ENCODE data around the gene INSM2. TPM values are rescaled to one million over a fixed set of nuclear protein-coding genes. Genes with fewer than 3 reads are reported as not detected.

INSM2 gene
- polyA plus RNA-seq, 1 donor (not counting 4 experiments of a cell fraction or from before 2014, with no cell fraction given), result not detected

- FAIRE-seq, result no peak
- H3K9ac ChIP-seq (ENCODE audit: control insufficient read depth, extremely low read depth, insufficient read depth, low read length), result no peak overlapping the region
Observed at GRCh38 chr14:35526962-35527361, 7.0 kb upstream of the INSM2 start.

GRCh38 chr14:35531960-35532747, 1.8 kb upstream of the INSM2 start:
- H3K4me2 ChIP-seq (ENCODE audit: control insufficient read depth, extremely low read depth, insufficient read depth, low read depth, low read length), result no peak overlapping the region
- H3K27me3 ChIP-seq (ENCODE audit: control insufficient read depth, extremely low read depth, insufficient read depth, low read length), result peaks cover 60% of the 10 kb centered on the region
- TF ChIP-seq EZH2 (IDR thresholded peaks at IDR 0.05; ENCODE audit: low read length), result peak; percentile 47
- TF ChIP-seq CTCF (optimal IDR thresholded peaks at IDR 0.05 in 1 of 3, IDR thresholded peaks at IDR 0.05 in 1 of 3, conservative IDR thresholded peaks at IDR 0.05 in 1 of 3; ENCODE audit: extremely low read depth in 1 of 3, insufficient read depth in 2 of 3, low read length in 3 of 3), result no peak
- H3K9me3 ChIP-seq (ENCODE audit: control insufficient read depth, low read depth, low read length), result no peaks in the 10 kb centered on the region
- no peak overlapping the region for H3K4me3 ChIP-seq (ENCODE audit: control insufficient read depth in 2 of 3, extremely low read depth in 1 of 3, insufficient read depth in 2 of 3, low read depth in 1 of 3, low read length in 3 of 3)
- FAIRE-seq (no peak), DNase-seq (ENCODE audit: low read depth, low spot score) (no peak)
- H4K20me1 ChIP-seq (ENCODE audit: control insufficient read depth, extremely low read depth, insufficient read depth, low read length), result no peaks in the 10 kb centered on the region
- H3K4me1 ChIP-seq (ENCODE audit: control insufficient read depth, extremely low read depth, insufficient read depth, low read length), result peaks cover 3% of the 10 kb centered on the region
- H3K9ac ChIP-seq (ENCODE audit: control insufficient read depth, extremely low read depth, insufficient read depth, low read length), result no peak overlapping the region
- H2AFZ ChIP-seq (ENCODE audit: control insufficient read depth, low read length), result no peak overlapping the region
- H3K9me1 ChIP-seq (ENCODE audit: control insufficient read depth, extremely low read depth, insufficient read depth, low read length), result no peaks in the 10 kb centered on the region
- H3K79me2 ChIP-seq (ENCODE audit: control insufficient read depth, insufficient read depth, low read length), result no peaks in the 10 kb centered on the region
- no peaks in the 10 kb centered on the region for H3K36me3 ChIP-seq (ENCODE audit: control insufficient read depth in 2 of 2, extremely low read depth in 1 of 2, insufficient read depth in 2 of 2, low read length in 2 of 2)
- no peak overlapping the region for H3K27ac ChIP-seq (ENCODE audit: control insufficient read depth, insufficient read depth, low read length)
- dilution Hi-C loops (cut with MboI; ENCODE audit: extremely low pct_ligation_motif_present, low sequenced_read_pairs), result no loop called here

More at GRCh38 chr14:35526962-35527361, 7.0 kb upstream of the INSM2 start:
- Histone ChIP-seq H3K4me1 (ENCODE audit: control insufficient read depth, extremely low read depth, insufficient read depth, low read length) (no peaks in the 10 kb centered on the region), H3K9me3 (ENCODE audit: control insufficient read depth, low read depth, low read length) (no peaks in the 10 kb centered on the region), H4K20me1 (ENCODE audit: control insufficient read depth, extremely low read depth, insufficient read depth, low read length) (no peaks in the 10 kb centered on the region), H3K4me3 (ENCODE audit: control insufficient read depth in 2 of 3, extremely low read depth in 1 of 3, insufficient read depth in 2 of 3, low read depth in 1 of 3, low read length in 3 of 3) (no peak overlapping the region), H3K4me2 (ENCODE audit: control insufficient read depth, extremely low read depth, insufficient read depth, low read depth, low read length) (no peak overlapping the region), H3K36me3 (ENCODE audit: control insufficient read depth in 2 of 2, extremely low read depth in 1 of 2, insufficient read depth in 2 of 2, low read length in 2 of 2) (no peaks in the 10 kb centered on the region), H2AFZ (ENCODE audit: control insufficient read depth, low read length) (no peak overlapping the region), H3K79me2 (ENCODE audit: control insufficient read depth, insufficient read depth, low read length) (no peaks in the 10 kb centered on the region), H3K9me1 (ENCODE audit: control insufficient read depth, extremely low read depth, insufficient read depth, low read length) (no peaks in the 10 kb centered on the region), H3K27me3 (ENCODE audit: control insufficient read depth, extremely low read depth, insufficient read depth, low read length) (peaks cover 18% of the 10 kb centered on the region), H3K27ac (ENCODE audit: control insufficient read depth, insufficient read depth, low read length) (no peak overlapping the region)
- DNase-seq (ENCODE audit: low read depth, low spot score), result no peak
- dilution Hi-C loops (cut with MboI; ENCODE audit: extremely low pct_ligation_motif_present, low sequenced_read_pairs), result no loop called here
- TF ChIP-seq EZH2 (IDR thresholded peaks at IDR 0.05; ENCODE audit: low read length), result no peak
- TF ChIP-seq CTCF (optimal IDR thresholded peaks at IDR 0.05 in 1 of 3, IDR thresholded peaks at IDR 0.05 in 1 of 3, conservative IDR thresholded peaks at IDR 0.05 in 1 of 3; ENCODE audit: extremely low read depth in 1 of 3, insufficient read depth in 2 of 3, low read length in 3 of 3), result no peak

All from keratinocyte (primary cell).